Gastroesophageal sphincter (tissue), 3 donors: Measurements from ENCODE around the gene RAD51B.

Experiments
- CTCF ChIP-seq, 4 experiments: fragments of 200-600 bp in 2 of 4; fragments of 450-650 bp in 2 of 4; sonication (generic) in 1 of 4; IDR thresholded peaks; one replicate each; pipeline ENCODE4 v1.5.1; 2017 to 2019; ENCODE audit warnings: antibody characterized with exemption in 4 of 4, mild to moderate bottlenecking in 2 of 4, moderate library complexity in 2 of 4
- POLR2A ChIP-seq, 2 donors: fragments of 450-650 bp; IDR thresholded peaks; one replicate each; pipeline ENCODE4 v1.6.1; 2017; ENCODE audit warnings: antibody characterized with exemption in 2 of 2, mild to moderate bottlenecking in 2 of 2, moderate library complexity in 1 of 2

- TF ChIP-seq CTCF (IDR thresholded peaks at IDR 0.05) (no peak), POLR2A (IDR thresholded peaks at IDR 0.05) (no peak)
Observed at GRCh38 chr14:68556253-68556652, 736.7 kb downstream of the RAD51B start.
